ENCODE data around the gene NRP2.

NRP2 gene

DNA sequence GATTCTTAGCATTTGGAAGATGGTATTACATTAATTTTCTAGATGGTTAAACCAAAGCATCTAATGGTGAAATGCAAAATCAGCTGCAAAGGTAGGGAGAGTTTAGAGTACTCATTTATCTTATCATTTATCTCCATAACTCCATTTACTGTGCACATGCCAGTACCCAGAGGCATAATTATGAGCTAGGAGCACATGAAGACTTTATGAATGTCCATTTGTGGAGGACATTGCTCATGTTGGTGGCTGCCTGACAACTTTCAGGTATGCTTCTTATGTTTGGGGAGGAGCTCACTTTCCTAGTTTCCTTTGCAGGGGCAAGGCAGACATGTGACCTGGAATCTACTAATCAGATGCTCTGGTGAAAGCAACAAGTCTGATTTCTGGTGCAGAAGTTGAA, 134.0 kb downstream of the NRP2 start:
- no peak for DNase-seq

- DNase-seq: no peak
Observed at GRCh38 chr2:205822579-205822978, 140.3 kb downstream of the NRP2 start.

DNA sequence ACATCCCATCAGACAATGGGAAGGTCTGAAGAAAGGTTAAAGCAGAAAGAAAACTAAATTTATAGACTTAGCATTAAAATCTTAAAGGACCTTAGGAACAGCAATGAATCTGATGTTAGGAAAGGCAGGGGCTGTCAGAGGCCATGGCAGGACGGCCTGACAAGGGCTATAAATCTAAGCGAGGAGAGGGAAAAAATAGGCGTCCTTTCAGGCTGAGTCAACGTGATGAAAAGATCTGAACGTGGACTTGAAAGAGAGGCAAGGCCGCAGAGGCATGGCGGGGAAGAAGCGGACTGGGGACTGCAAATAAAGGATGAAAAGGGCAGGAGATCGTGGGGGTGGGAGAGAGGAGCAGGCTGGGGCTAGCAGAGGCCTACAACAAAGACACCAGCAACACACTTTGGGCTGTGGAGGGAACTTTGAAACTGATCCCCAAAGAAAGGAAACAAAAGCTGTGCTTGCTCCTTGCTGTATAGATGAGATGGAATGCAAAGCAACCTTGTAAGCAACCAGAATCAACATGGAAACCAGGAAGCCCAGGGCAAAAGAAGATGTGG, 145.6 kb downstream of the NRP2 start:
- DNase-seq: no peak

- no peak for DNase-seq
Observed at GRCh38 chr2:205833864-205834263, 151.6 kb downstream of the NRP2 start.

DNA sequence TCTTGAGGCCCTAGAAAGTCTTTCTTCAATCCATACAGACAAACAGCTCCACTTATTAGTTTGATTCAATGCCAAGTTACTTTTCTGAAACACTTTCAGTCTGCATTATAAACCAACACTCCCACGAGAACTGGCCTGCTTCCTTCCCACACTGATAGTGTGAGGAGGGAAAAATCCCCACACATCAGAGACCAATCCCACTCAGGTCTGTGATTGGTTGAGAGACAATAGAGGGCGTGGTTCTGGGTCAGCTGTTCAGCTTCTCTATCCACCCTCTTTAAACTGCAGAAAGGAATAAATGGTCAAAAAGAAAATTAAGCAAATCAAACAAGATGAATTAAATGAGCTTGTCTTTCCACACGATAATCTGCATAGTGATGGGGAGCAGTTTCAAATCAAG, 152.5 kb downstream of the NRP2 start:
- no peak for DNase-seq

DNA sequence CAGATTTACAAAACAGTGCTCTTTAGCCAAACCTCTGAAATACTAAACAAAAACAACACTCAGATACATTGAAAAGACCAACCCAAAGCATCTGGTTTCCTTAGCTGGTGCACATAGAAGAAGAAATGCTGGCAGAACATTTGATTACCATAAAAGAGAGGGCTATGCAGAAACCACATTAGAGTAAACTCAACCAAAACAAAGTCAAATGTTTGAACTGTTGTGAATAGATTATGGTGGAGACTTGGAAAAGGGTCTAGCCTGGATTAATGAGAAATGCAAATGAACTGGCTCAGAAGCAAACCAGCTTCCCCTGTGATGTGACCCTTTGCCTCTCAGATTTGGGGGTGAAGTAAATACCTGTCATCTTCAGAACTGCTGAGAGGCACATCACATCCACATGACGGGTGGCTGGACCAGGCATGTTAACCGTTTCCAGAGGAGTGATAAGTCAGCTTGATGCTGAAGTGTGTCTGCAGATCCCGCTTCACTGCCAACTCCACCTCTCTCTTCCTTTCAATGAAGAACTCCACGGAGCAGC, 153.0 kb downstream of the NRP2 start:
- no peak for DNase-seq

DNA sequence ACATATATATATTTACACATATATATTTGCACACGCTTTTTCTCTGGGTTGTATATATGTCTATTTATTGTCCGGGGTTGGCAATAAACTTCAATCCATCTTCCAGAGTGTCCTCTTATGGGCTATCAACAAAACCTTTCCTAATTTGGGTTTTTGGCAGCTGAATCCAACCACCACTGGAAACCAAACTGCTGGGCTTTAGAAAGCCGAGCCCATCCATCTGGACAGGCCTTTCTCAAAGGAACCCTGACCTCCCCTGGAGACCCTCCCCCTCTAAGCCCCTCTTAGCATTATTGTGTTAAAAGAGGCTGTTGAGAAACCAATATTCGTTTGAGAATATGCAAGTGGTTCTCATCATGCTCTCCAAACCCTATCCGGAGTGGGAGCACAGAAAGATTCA, 153.6 kb downstream of the NRP2 start:
- no peak for DNase-seq

DNA sequence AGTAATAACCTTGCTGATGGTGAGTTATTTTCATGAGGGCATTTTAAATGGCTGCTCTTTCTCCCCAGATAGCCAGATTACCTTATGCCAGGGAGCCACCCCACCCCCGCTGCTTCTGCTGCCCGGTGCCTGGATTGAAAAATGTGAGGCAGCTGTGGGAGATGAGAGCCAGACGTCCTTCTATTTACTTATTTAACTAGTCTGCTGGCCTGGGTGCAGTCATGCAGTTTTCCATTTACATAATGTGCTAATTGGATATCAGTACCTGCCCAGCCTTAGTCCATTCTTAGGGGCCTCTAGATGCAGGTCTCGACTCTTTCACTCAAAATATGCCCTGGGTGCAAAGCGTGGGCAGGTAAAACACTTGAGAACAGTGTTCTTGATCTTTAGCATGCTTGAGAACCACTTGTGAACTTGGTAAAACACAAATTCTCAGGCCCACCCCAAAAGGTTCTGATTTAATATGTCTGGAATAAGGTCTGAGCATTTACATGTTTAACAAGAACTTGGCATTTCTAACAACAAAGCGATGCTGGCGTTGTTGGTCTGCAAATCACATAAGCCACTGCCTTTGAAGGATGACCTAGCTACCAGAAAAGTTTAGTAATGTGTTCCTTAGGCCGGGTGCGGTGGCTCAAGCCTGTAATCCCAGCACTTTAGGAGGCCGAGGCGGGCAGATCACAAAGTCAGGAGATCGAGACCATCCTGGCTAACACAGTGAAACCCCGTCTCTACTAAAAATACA, 154.3 kb downstream of the NRP2 start:
- DNase-seq: no peak

GRCh38 chr2:205837663-205838062, 155.4 kb downstream of the NRP2 start:
- DNase-seq: no peak

DNA sequence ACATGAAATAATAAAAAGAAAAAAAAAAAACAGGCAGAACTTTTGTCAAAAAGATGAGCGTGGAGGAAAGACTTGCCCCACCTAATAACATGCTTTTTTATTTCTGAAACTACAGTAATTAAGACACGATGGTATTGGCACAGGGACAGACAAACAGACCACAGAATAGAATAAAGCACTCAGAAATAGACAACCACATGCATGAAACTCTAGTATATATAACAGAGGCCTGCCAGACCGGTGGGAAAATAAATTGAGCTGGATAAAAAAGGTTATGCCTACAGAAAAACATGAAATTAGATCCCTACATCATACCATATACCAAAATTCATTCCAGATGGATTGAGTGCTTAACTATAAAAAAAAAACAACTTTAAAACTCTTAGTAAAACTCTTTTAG, 163.1 kb downstream of the NRP2 start:
- no peak for DNase-seq
